Activated T-cell treated with anti-CD3 and anti-CD28 coated beads for 1 hour (primary cell): ENCODE results near the gene S100PBP.

Experiments
- DNase-seq: peaks from one replicate; pipeline ENCODE4 v3.0.0-alpha.2; 2020; ENCODE audit warnings: low read depth

S100PBP gene

GRCh38 chr1:32887623-32888022, 70.2 kb downstream of the S100PBP start:
- DNase-seq: no peak

DNA sequence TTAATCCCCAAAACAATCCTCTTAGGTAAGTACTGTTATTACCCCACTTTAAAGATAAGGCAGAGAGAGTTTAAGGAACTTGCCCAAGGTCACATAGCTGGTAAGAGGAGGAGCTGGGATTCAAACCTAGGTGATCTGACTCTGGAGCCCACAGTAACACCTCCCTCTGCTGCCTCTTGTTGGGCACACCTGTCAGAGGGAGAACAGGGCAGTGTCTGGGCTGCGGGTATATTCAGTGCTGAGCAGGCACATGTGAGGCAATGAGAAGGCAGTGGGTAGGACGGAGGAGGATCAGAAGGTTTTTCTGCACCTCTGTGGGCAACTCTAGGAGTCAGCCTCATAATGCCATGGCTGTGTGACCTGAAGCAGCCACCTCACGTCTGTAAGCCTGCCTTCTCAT, 70.7 kb downstream of the S100PBP start:
- no peak for DNase-seq

DNA sequence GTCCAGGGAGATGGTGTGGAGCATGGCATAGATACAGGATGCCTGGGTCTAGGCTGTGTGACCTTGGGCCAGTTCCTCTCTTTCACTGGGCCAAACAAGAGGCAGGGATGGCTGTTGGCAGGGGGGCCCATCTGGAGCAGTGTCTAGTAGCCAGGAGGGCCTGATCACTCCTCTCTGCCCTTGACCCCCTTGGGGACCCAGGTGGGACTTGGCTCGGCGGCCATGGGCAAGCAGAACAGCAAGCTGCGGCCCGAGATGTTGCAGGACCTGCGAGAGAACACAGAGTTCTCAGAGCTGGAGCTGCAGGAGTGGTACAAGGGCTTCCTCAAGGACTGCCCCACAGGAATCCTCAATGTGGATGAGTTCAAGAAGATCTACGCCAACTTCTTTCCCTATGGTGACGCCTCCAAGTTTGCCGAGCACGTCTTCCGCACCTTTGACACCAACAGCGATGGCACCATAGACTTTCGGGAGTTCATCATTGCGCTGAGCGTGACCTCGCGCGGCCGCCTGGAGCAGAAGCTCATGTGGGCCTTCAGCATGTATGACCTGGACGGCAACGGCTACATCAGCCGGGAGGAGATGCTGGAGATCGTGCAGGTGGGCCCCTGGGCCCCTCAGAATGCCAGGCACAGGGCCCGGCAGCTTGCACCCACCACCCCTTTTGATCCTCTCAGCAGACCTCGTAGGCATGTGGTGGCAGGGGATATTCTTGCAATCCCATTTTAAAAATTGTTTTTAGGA, 71.4 kb downstream of the S100PBP start:
- no peak for DNase-seq

- DNase-seq: no peak
Observed at GRCh38 chr1:32889731-32890278, 72.4 kb downstream of the S100PBP start.

- DNase-seq: no peak
Observed at GRCh38 chr1:32890516-32891240, 73.2 kb downstream of the S100PBP start.

DNA sequence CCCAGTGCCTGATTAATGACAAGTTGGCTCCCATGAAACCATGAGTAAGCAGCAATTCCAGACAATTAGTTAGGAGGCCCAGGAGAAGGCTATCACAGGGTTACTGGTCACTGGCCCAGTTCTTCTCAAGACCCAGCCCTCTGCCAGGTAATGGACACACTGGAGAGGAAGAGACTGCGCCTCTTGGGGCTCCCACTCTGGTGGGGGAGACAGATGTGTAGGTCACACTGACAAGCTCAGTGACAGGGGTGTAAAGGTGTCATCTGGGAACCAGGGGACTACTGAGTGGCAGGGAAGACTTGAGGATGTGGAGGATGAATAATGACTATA, 73.8 kb downstream of the S100PBP start:
- no peak for DNase-seq

DNA sequence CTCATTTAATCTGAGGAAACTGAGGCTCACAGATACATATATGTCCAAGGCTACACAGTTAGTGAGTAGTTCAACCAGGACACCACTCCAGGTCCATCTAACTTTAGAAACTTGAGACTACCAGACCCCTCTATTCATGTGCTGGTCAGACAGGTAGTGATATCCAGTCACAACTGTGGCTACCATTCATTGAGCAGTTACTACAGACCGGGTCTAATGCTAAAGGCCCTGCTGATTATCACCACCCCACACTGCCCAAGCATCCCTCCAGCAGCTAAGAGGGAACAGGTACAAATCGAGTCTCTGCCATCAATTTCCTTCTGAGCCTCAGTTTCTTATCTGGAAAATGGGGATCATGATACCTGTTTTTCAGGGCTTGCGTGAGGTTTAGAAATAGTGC, 74.2 kb downstream of the S100PBP start:
- DNase-seq: no peak

- DNase-seq: no peak
Observed at GRCh38 chr1:32892368-32893197, 75.1 kb downstream of the S100PBP start.

- DNase-seq: no peak
Observed at GRCh38 chr1:32893198-32894018, 76.0 kb downstream of the S100PBP start.

- DNase-seq: no peak
Observed at GRCh38 chr1:32894019-32894600, 76.7 kb downstream of the S100PBP start.

DNA sequence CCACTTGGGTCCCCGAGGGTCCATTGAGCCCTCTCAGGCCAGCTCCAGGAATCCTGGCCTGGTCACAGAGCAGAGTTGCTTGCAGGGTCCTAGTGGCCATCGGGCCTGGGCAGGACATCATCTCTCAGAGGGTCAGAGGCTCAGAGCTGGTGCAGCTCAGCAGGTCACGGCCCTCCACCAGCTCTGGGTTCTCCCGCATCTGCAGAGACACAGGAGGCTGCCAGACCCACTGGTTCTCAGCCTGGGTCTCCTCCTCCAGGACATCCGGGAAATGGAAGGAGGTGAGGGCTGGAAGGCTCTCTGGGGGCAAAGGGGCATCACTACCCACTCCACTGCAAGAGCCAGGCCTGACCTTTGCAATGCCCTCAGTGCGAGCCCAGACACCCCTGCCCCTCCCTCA, 77.2 kb downstream of the S100PBP start:
- no peak for DNase-seq

GRCh38 chr1:32895325-32896215, 78.1 kb downstream of the S100PBP start:
- DNase-seq: no peak

DNA sequence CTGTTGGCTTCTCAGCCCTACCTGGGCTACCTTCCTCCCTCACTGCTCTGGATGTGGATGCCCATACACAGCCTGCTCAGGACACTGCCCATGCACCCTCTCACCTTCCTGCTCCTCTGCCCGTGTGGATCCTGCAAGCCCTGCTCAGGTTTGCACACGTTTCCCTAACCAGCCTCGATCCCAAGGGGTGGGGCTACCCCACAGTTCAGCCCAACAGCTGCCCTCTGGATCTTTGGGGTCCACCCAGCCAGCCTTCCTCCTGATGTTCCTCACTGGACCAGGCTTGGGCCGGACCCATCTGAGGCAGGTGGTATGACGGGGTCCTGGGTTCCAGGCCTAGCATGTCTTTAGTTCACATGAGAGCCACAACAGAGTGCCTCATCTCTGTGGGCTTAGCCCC, 79.0 kb downstream of the S100PBP start:
- DNase-seq: no peak

- DNase-seq: no peak
Observed at GRCh38 chr1:32897082-32898049, 79.9 kb downstream of the S100PBP start.

GRCh38 chr1:32898056-32898455, 80.6 kb downstream of the S100PBP start:
- no peak for DNase-seq

- no peak for DNase-seq
Observed at GRCh38 chr1:32898958-32899357, 81.5 kb downstream of the S100PBP start.

DNA sequence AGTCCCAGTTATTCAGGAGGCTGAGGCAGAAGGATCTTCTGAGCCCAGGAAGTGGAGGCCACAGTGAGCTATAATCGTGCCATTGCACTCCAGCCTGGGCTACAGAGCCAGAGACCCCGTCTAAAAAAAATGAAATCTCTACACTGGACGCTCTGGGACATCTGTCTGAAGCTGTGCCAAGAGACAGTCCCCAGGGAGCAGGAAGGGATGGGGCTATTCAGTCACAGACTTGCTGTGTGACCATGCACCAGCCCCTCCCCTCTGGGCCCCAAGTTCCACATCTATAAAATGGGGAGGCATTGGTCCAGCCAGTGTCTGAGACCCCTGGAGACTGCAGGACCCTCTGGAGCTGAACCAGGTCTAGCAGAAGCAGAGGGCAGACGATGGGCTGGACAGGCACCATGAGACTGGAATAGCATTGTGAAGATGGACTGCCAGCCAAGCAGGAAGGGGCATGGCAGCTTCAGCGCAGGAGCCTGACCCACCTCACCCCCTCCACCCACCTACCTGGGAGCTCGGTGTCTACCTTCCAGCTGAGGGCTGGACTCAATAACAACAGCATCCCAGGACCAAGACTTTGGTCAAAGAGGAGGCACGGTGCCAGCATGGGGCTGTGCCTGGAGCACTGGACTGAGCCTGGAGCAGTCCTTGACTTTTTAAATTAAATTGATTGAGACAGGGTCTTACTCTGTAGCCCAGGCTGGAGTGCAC, 82.3 kb downstream of the S100PBP start:
- DNase-seq: no peak

- no peak for DNase-seq
Observed at GRCh38 chr1:32900371-32900955, 83.0 kb downstream of the S100PBP start.
